SK-N-SH treated with all-trans-retinoic acid at 6 μM for 48 hours (cell line): Measurements from ENCODE around the gene GSC2.

Experiments
- ATAC-seq: fragments of 200-7000 bp; cut with Tn5 transposase; 3 replicates; pipeline ENCODE4 v1.9.1; 2020; ENCODE audit warnings: mild to moderate bottlenecking, moderate library complexity
- ARNTL ChIP-seq: fragments of 450-650 bp; formaldehyde crosslinking; IDR thresholded peaks from 2 replicates; pipeline ENCODE4 v1.5.0; 2020; ENCODE audit warnings: low read depth, mild to moderate bottlenecking, moderate library complexity, borderline replicate concordance
- BACH2 ChIP-seq: fragments of 250-450 bp; sonication (Bioruptor Pico); IDR thresholded peaks from 2 replicates; pipeline ENCODE4 v1.9.0; 2021; ENCODE audit warnings: mild to moderate bottlenecking, borderline replicate concordance
- CREB5 ChIP-seq: fragments of 250-450 bp; sonication (Bioruptor Pico); IDR thresholded peaks from 2 replicates; pipeline ENCODE4 v1.5.1; 2020; ENCODE audit warnings: low read depth, mild to moderate bottlenecking, moderate library complexity
- CSDC2 ChIP-seq: fragments of 250-450 bp; sonication (Bioruptor Pico); IDR thresholded peaks from 2 replicates; pipeline ENCODE4 v1.5.0; 2020; ENCODE audit warnings: mild to moderate bottlenecking, moderate library complexity
- CSRNP3 ChIP-seq: fragments of 250-450 bp; sonication (Bioruptor Pico); IDR thresholded peaks from 2 replicates; pipeline ENCODE4 v1.5.1; 2021; ENCODE audit warnings: mild to moderate bottlenecking, moderate library complexity
- ESRRG ChIP-seq: fragments of 250-450 bp; sonication (Bioruptor Pico); IDR thresholded peaks from 2 replicates; pipeline ENCODE4 v1.6.1; 2021; ENCODE audit warnings: mild to moderate bottlenecking
- GLIS3 ChIP-seq: fragments of 250-450 bp; sonication (Bioruptor Pico); IDR thresholded peaks from 2 replicates; pipeline ENCODE4 v1.5.0; 2020; ENCODE audit warnings: mild to moderate bottlenecking, moderate library complexity
- ISL1 ChIP-seq: fragments of 250-450 bp; sonication (Bioruptor Pico); IDR thresholded peaks from 2 replicates; pipeline ENCODE4 v2.1.2; 2022; ENCODE audit warnings: mild to moderate bottlenecking, moderate library complexity
- OSR1 ChIP-seq: fragments of 250-450 bp; sonication (Bioruptor Pico); IDR thresholded peaks from 2 replicates; pipeline ENCODE4 v1.8.0; 2022; ENCODE audit warnings: moderate library complexity, mild to moderate bottlenecking, inconsistent platforms
- PPARA ChIP-seq: fragments of 250-450 bp; sonication (Bioruptor Pico); IDR thresholded peaks from 2 replicates; pipeline ENCODE4 v1.5.0; 2020; ENCODE audit warnings: mild to moderate bottlenecking, borderline replicate concordance
- RARB ChIP-seq: fragments of 250-450 bp; sonication (Bioruptor Pico); IDR thresholded peaks from 2 replicates; pipeline ENCODE4 v1.8.0; 2021; ENCODE audit warnings: mild to moderate bottlenecking, moderate library complexity
- SNAI2 ChIP-seq: fragments of 250-450 bp; sonication (Bioruptor Pico); IDR thresholded peaks from 2 replicates; pipeline ENCODE4 v1.5.0; 2020; ENCODE audit warnings: mild to moderate bottlenecking, moderate library complexity
- TCF4 ChIP-seq: fragments of 250-450 bp; sonication (Bioruptor Pico); IDR thresholded peaks from 2 replicates; pipeline ENCODE4 v1.8.0; 2021; ENCODE audit warnings: mild to moderate bottlenecking, moderate library complexity, borderline replicate concordance
- TOX ChIP-seq: fragments of 250-450 bp; sonication (Bioruptor Pico); IDR thresholded peaks from 2 replicates; pipeline ENCODE4 v1.8.0; 2021; ENCODE audit warnings: mild to moderate bottlenecking, moderate library complexity, borderline replicate concordance
- TSHZ2 ChIP-seq: fragments of 250-450 bp; sonication (Bioruptor Pico); IDR thresholded peaks from 2 replicates; pipeline ENCODE4 v1.5.0; 2020; ENCODE audit warnings: mild to moderate bottlenecking, moderate library complexity
- ZC3H10 ChIP-seq: fragments of 250-450 bp; sonication (Bioruptor Pico); IDR thresholded peaks from 2 replicates; pipeline ENCODE4 v1.5.1; 2021; ENCODE audit warnings: mild to moderate bottlenecking, moderate library complexity
- ZFP3 ChIP-seq: fragments of 250-450 bp; sonication (Bioruptor Pico); IDR thresholded peaks from 2 replicates; pipeline ENCODE4 v1.5.0; 2020; ENCODE audit warnings: mild to moderate bottlenecking, moderate library complexity
- ZFP30 ChIP-seq: fragments of 450-650 bp; formaldehyde crosslinking; IDR thresholded peaks from 2 replicates; pipeline ENCODE4 v1.5.0; 2022; ENCODE audit warnings: mild to moderate bottlenecking, moderate library complexity
- ZNF565 ChIP-seq: fragments of 450-650 bp; formaldehyde crosslinking; conservative IDR thresholded peaks from 2 replicates; pipeline ENCODE4 v1.5.0; 2020; ENCODE audit warnings: low read depth, mild to moderate bottlenecking, moderate library complexity
- ZNF70 ChIP-seq: fragments of 450-650 bp; formaldehyde crosslinking; IDR thresholded peaks from 2 replicates; pipeline ENCODE4 v1.5.0; 2020; ENCODE audit warnings: mild to moderate bottlenecking, moderate library complexity

Gene GSC2

GRCh38 chr22:19127329-19128008 lies 22.6 kb downstream of the GSC2 start:
- no peak for TF ChIP-seq ARNTL (CRISPR knock-in tag)
- no peak for ATAC-seq

- ATAC-seq, result no peak
- TF ChIP-seq CSDC2 (CRISPR knock-in tag), result no peak
- TF ChIP-seq ISL1 (CRISPR knock-in tag), result no peak
- no peak for TF ChIP-seq RARB (CRISPR knock-in tag)
- no peak for TF ChIP-seq ZC3H10 (CRISPR knock-in tag)
- TF ChIP-seq OSR1, result no peak
- no peak for TF ChIP-seq ZFP30 (CRISPR knock-in tag)
- TF ChIP-seq BACH2 (CRISPR knock-in tag), result no peak
- TF ChIP-seq CREB5 (CRISPR knock-in tag), result no peak
- TF ChIP-seq ESRRG (CRISPR knock-in tag), result no peak
- no peak for TF ChIP-seq PPARA (CRISPR knock-in tag)
- no peak for TF ChIP-seq GLIS3
These were observed 23.5 kb downstream of the GSC2 start for GRCh38 chr22:19126309-19127273.

- no peak for ATAC-seq
- TF ChIP-seq ZNF70 (CRISPR knock-in tag) (no peak), TCF4 (no peak), PPARA (CRISPR knock-in tag) (no peak), SNAI2 (CRISPR knock-in tag) (no peak), TSHZ2 (CRISPR knock-in tag) (no peak), ZNF565 (CRISPR knock-in tag) (no peak), BACH2 (CRISPR knock-in tag) (no peak), ZFP3 (no peak), ISL1 (CRISPR knock-in tag) (no peak), CSRNP3 (CRISPR knock-in tag) (no peak), ZC3H10 (CRISPR knock-in tag) (no peak)
These were observed 24.4 kb downstream of the GSC2 start for GRCh38 chr22:19125474-19126308.

- ATAC-seq, result no peak
- no peak for TF ChIP-seq ZC3H10 (CRISPR knock-in tag)
- TF ChIP-seq TOX, result no peak
- no peak for TF ChIP-seq SNAI2 (CRISPR knock-in tag)
- no peak for TF ChIP-seq TCF4
- TF ChIP-seq ARNTL (CRISPR knock-in tag), result no peak
- no peak for TF ChIP-seq PPARA (CRISPR knock-in tag)
- TF ChIP-seq ZFP3, result no peak
These were observed 25.1 kb downstream of the GSC2 start for GRCh38 chr22:19125011-19125410.
